Measurements from ENCODE around the gene CARD18.

Gene CARD18

GRCh38 chr11:105139669-105140068, at the start of gene CARD18:
Gene CARD18 (minus strand): TSS chr11:105139769. CDS start chr11:105139726, 43 bp downstream.
- DNase-seq = no peak

GRCh38 chr11:105183987-105184386, 44.4 kb upstream of the CARD18 start:
- no peak for DNase-seq

GRCh38 chr11:105183426-105183825, 43.9 kb upstream of the CARD18 start:
- no peak for DNase-seq

- DNase-seq = no peak
These were observed 42.0 kb upstream of the CARD18 start for GRCh38 chr11:105181521-105181920.

- no peak for DNase-seq
These were observed 41.5 kb upstream of the CARD18 start for GRCh38 chr11:105181100-105181499.

- DNase-seq = no peak
These were observed 40.1 kb upstream of the CARD18 start for GRCh38 chr11:105179542-105180278.

GRCh38 chr11:105177658-105178057, 38.1 kb upstream of the CARD18 start:
- DNase-seq = no peak

GRCh38 chr11:105168457-105168856, 28.9 kb upstream of the CARD18 start:
- no peak for DNase-seq

GRCh38 chr11:105167244-105167643, 27.7 kb upstream of the CARD18 start:
- DNase-seq = no peak

- DNase-seq = no peak
These were observed 24.6 kb upstream of the CARD18 start for GRCh38 chr11:105164208-105164607.

- no peak for DNase-seq
These were observed 22.9 kb upstream of the CARD18 start for GRCh38 chr11:105162506-105162905.

- DNase-seq = no peak
These were observed 18.9 kb upstream of the CARD18 start for GRCh38 chr11:105158436-105158835.

GRCh38 chr11:105156720-105157119, 17.2 kb upstream of the CARD18 start:
- no peak for DNase-seq

GRCh38 chr11:105156231-105156630, 16.7 kb upstream of the CARD18 start:
- DNase-seq = no peak

GRCh38 chr11:105155679-105156078, 16.1 kb upstream of the CARD18 start:
- no peak for DNase-seq

- DNase-seq = no peak
These were observed 13.8 kb upstream of the CARD18 start for GRCh38 chr11:105153392-105153791.

GRCh38 chr11:105152560-105152959, 13.0 kb upstream of the CARD18 start:
- DNase-seq = no peak

GRCh38 chr11:105152021-105152512, 12.5 kb upstream of the CARD18 start:
- DNase-seq = no peak

- DNase-seq = no peak
These were observed 9.9 kb upstream of the CARD18 start for GRCh38 chr11:105149477-105149876.

GRCh38 chr11:105148241-105148640, 8.7 kb upstream of the CARD18 start:
- no peak for DNase-seq

- DNase-seq = no peak
These were observed 5.3 kb upstream of the CARD18 start for GRCh38 chr11:105144887-105145286.

- no peak for DNase-seq
These were observed 2.6 kb upstream of the CARD18 start for GRCh38 chr11:105142167-105142566.

- DNase-seq = no peak
These were observed 2.3 kb downstream of the CARD18 start for GRCh38 chr11:105137286-105137685.

GRCh38 chr11:105135883-105136282, 3.7 kb downstream of the CARD18 start:
- DNase-seq = no peak
